Measurements from ENCODE around the gene JPH2.

JPH2 gene

GRCh38 chr20:44106615-44107014, 80.4 kb downstream of the JPH2 start:
- H3K9me3 ChIP-seq (ENCODE audit: control extremely low read depth in 1 of 5, control insufficient read depth in 4 of 5, insufficient read depth in 2 of 5, low read depth in 1 of 5, low read length in 4 of 5) = peaks cover 0 to 30% (median 10%) of the 10 kb centered on the region in 5 experiments
- no peaks in the 10 kb centered on the region for H3K36me3 ChIP-seq (ENCODE audit: control insufficient read depth in 4 of 4, insufficient read depth in 4 of 4, low read length in 3 of 4)
- no peaks in the 10 kb centered on the region for H3K4me1 ChIP-seq (ENCODE audit: control extremely low read depth in 1 of 4, control insufficient read depth in 4 of 4, insufficient read depth in 4 of 4, low read length in 3 of 4)
- H3K4me3 ChIP-seq (ENCODE audit: control insufficient read depth in 1 of 7, extremely low read depth in 1 of 7, insufficient read depth in 4 of 7, low read depth in 2 of 7, low read length in 6 of 7) = no peak overlapping the region
- ChIA-PET POLR2A (no interaction called here), CTCF (no interaction called here)
- no CpG with 5 or more reads among the region's 5 CpGs for WGBS (ENCODE audit: insufficient coverage)
- no peak overlapping the region for H3K27ac ChIP-seq (ENCODE audit: insufficient read depth in 1 of 2, low read depth in 1 of 2, low read length in 2 of 2, poor library complexity in 1 of 2, severe bottlenecking in 2 of 2)
- DNase-seq = no peak
- peaks cover 2 to 25% (median 4%) of the 10 kb centered on the region in 5 experiments for H3K27me3 ChIP-seq (replicated peaks in 2 of 5; ENCODE audit: control insufficient read depth in 4 of 5, insufficient read depth in 5 of 5, low read length in 4 of 5)

- ChIA-PET POLR2A (no interaction called here), CTCF (interaction anchor here (1.1 kb wide), 1 partner anchor 85 kb away, joined by 3 read pairs; no protein-coding TSS in a partner anchor)
- H3K27me3 ChIP-seq (replicated peaks in 2 of 5; ENCODE audit: control insufficient read depth in 4 of 5, insufficient read depth in 5 of 5, low read length in 4 of 5) = peaks cover 2 to 17% (median 4%) of the 10 kb centered on the region in 5 experiments
Measured at GRCh38 chr20:44104798-44105517, 82.0 kb downstream of the JPH2 start.

GRCh38 chr20:44102582-44102981, 84.4 kb downstream of the JPH2 start:
- no peak overlapping the region for H3K4me3 ChIP-seq (ENCODE audit: control insufficient read depth in 1 of 7, extremely low read depth in 1 of 7, insufficient read depth in 4 of 7, low read depth in 2 of 7, low read length in 6 of 7)
- CTCF ChIA-PET = no interaction called here
- no peaks in the 10 kb centered on the region for H3K4me1 ChIP-seq (ENCODE audit: control extremely low read depth in 1 of 4, control insufficient read depth in 4 of 4, insufficient read depth in 4 of 4, low read length in 3 of 4)
- peaks cover 2 to 17% (median 4%) of the 10 kb centered on the region in 5 experiments for H3K27me3 ChIP-seq (replicated peaks in 2 of 5; ENCODE audit: control insufficient read depth in 4 of 5, insufficient read depth in 5 of 5, low read length in 4 of 5)
- peaks cover 0 to 19% (median 4%) of the 10 kb centered on the region in 5 experiments for H3K9me3 ChIP-seq (ENCODE audit: control extremely low read depth in 1 of 5, control insufficient read depth in 4 of 5, insufficient read depth in 2 of 5, low read depth in 1 of 5, low read length in 4 of 5)
- no CpG with 5 or more reads among the region's 1 CpG for WGBS (ENCODE audit: insufficient coverage)
- no peak overlapping the region for H3K27ac ChIP-seq (ENCODE audit: insufficient read depth in 1 of 2, low read depth in 1 of 2, low read length in 2 of 2, poor library complexity in 1 of 2, severe bottlenecking in 2 of 2)
- DNase-seq = no peak
- no peaks in the 10 kb centered on the region for H3K36me3 ChIP-seq (ENCODE audit: control insufficient read depth in 4 of 4, insufficient read depth in 4 of 4, low read length in 3 of 4)
- POLR2A ChIA-PET = no interaction called here

More at GRCh38 chr20:44104798-44105517, 82.0 kb downstream of the JPH2 start:
- Histone ChIP-seq H3K4me1 (ENCODE audit: control extremely low read depth in 1 of 4, control insufficient read depth in 4 of 4, insufficient read depth in 4 of 4, low read length in 3 of 4) (no peaks in the 10 kb centered on the region), H3K27ac (ENCODE audit: insufficient read depth in 1 of 2, low read depth in 1 of 2, low read length in 2 of 2, poor library complexity in 1 of 2, severe bottlenecking in 2 of 2) (no peak overlapping the region), H3K36me3 (ENCODE audit: control insufficient read depth in 4 of 4, insufficient read depth in 4 of 4, low read length in 3 of 4) (no peaks in the 10 kb centered on the region), H3K9me3 (ENCODE audit: control extremely low read depth in 1 of 5, control insufficient read depth in 4 of 5, insufficient read depth in 2 of 5, low read depth in 1 of 5, low read length in 4 of 5) (peaks cover 0 to 30% (median 10%) of the 10 kb centered on the region in 5 experiments), H3K4me3 (ENCODE audit: control insufficient read depth in 1 of 7, extremely low read depth in 1 of 7, insufficient read depth in 4 of 7, low read depth in 2 of 7, low read length in 6 of 7) (no peak overlapping the region)
- peak in 1 of 3 donors; percentile 9 for DNase-seq
- WGBS (ENCODE audit: insufficient coverage) = 73% methylated on average over 3 of the region's 7 CpGs

- Histone ChIP-seq H3K27ac (ENCODE audit: insufficient read depth in 1 of 2, low read depth in 1 of 2, low read length in 2 of 2, poor library complexity in 1 of 2, severe bottlenecking in 2 of 2) (no peak overlapping the region), H3K4me3 (ENCODE audit: control insufficient read depth in 1 of 7, extremely low read depth in 1 of 7, insufficient read depth in 4 of 7, low read depth in 2 of 7, low read length in 6 of 7) (no peak overlapping the region), H3K4me1 (ENCODE audit: control extremely low read depth in 1 of 4, control insufficient read depth in 4 of 4, insufficient read depth in 4 of 4, low read length in 3 of 4) (no peaks in the 10 kb centered on the region), H3K27me3 (replicated peaks in 2 of 5; ENCODE audit: control insufficient read depth in 4 of 5, insufficient read depth in 5 of 5, low read length in 4 of 5) (peaks cover 0 to 10% (median 2%) of the 10 kb centered on the region in 5 experiments), H3K36me3 (ENCODE audit: control insufficient read depth in 4 of 4, insufficient read depth in 4 of 4, low read length in 3 of 4) (no peaks in the 10 kb centered on the region), H3K9me3 (ENCODE audit: control extremely low read depth in 1 of 5, control insufficient read depth in 4 of 5, insufficient read depth in 2 of 5, low read depth in 1 of 5, low read length in 4 of 5) (peaks cover 0 to 13% (median 4%) of the 10 kb centered on the region in 5 experiments)
- POLR2A ChIA-PET = no interaction called here
- no peak for DNase-seq
- CTCF ChIA-PET = interaction anchor here (1.4 to 2.2 kb wide), 2 partner anchors 15 to 18 kb away, joined by 4 to 8 read pairs; no protein-coding TSS in a partner anchor
- 90% methylated on average over 2 of the region's 7 CpGs for WGBS (ENCODE audit: insufficient coverage)
Measured at GRCh38 chr20:44099832-44100231, 87.2 kb downstream of the JPH2 start.

- Histone ChIP-seq H3K4me1 (ENCODE audit: control extremely low read depth in 1 of 4, control insufficient read depth in 4 of 4, insufficient read depth in 4 of 4, low read length in 3 of 4) (no peaks in the 10 kb centered on the region), H3K27ac (ENCODE audit: insufficient read depth in 1 of 2, low read depth in 1 of 2, low read length in 2 of 2, poor library complexity in 1 of 2, severe bottlenecking in 2 of 2) (no peak overlapping the region), H3K36me3 (ENCODE audit: control insufficient read depth in 4 of 4, insufficient read depth in 4 of 4, low read length in 3 of 4) (no peaks in the 10 kb centered on the region), H3K27me3 (replicated peaks in 2 of 5; ENCODE audit: control insufficient read depth in 4 of 5, insufficient read depth in 5 of 5, low read length in 4 of 5) (peaks cover 0 to 5% (median 2%) of the 10 kb centered on the region in 5 experiments), H3K4me3 (ENCODE audit: control insufficient read depth in 1 of 7, extremely low read depth in 1 of 7, insufficient read depth in 4 of 7, low read depth in 2 of 7, low read length in 6 of 7) (no peak overlapping the region), H3K9me3 (ENCODE audit: control extremely low read depth in 1 of 5, control insufficient read depth in 4 of 5, insufficient read depth in 2 of 5, low read depth in 1 of 5, low read length in 4 of 5) (peaks cover 0 to 13% (median 4%) of the 10 kb centered on the region in 5 experiments)
- POLR2A ChIA-PET = no interaction called here
- CTCF ChIA-PET = interaction anchor here (1.1 to 2.2 kb wide), 3 partner anchors 18 to 43 kb away, joined by 3 to 8 read pairs (median 4); no protein-coding TSS in a partner anchor
- no peak for DNase-seq
- WGBS (ENCODE audit: insufficient coverage) = 100% methylated on average over 4 of the region's 5 CpGs
Measured at GRCh38 chr20:44098657-44099056, 88.3 kb downstream of the JPH2 start.

- 97% methylated on average over 4 of the region's 6 CpGs for WGBS (ENCODE audit: insufficient coverage)
- H3K27me3 ChIP-seq (replicated peaks in 2 of 5; ENCODE audit: control insufficient read depth in 4 of 5, insufficient read depth in 5 of 5, low read length in 4 of 5) = peaks cover 0 to under 1% (median 0%) of the 10 kb centered on the region in 5 experiments
Measured at GRCh38 chr20:44098256-44098630, 88.7 kb downstream of the JPH2 start.

More at GRCh38 chr20:44098256-44098630, 88.7 kb downstream of the JPH2 start:
- ChIA-PET CTCF (interaction anchor here (1.1 to 2.2 kb wide), 3 partner anchors 18 to 42 kb away, joined by 3 to 8 read pairs (median 4); no protein-coding TSS in a partner anchor), POLR2A (no interaction called here)
- Histone ChIP-seq H3K4me1 (ENCODE audit: control extremely low read depth in 1 of 4, control insufficient read depth in 4 of 4, insufficient read depth in 4 of 4, low read length in 3 of 4) (no peaks in the 10 kb centered on the region), H3K36me3 (ENCODE audit: control insufficient read depth in 4 of 4, insufficient read depth in 4 of 4, low read length in 3 of 4) (no peaks in the 10 kb centered on the region), H3K9me3 (ENCODE audit: control extremely low read depth in 1 of 5, control insufficient read depth in 4 of 5, insufficient read depth in 2 of 5, low read depth in 1 of 5, low read length in 4 of 5) (peaks cover 0 to 11% (median under 1%) of the 10 kb centered on the region in 5 experiments), H3K27ac (ENCODE audit: insufficient read depth in 1 of 2, low read depth in 1 of 2, low read length in 2 of 2, poor library complexity in 1 of 2, severe bottlenecking in 2 of 2) (no peak overlapping the region), H3K4me3 (ENCODE audit: control insufficient read depth in 1 of 7, extremely low read depth in 1 of 7, insufficient read depth in 4 of 7, low read depth in 2 of 7, low read length in 6 of 7) (no peak overlapping the region)
- DNase-seq = no peak

All from common myeloid progenitor, CD34-positive (primary cell).